Measurements from ENCODE around the gene RFC4. TPM values are rescaled to one million over a fixed set of nuclear protein-coding genes. Genes with fewer than 3 reads are reported as not detected.

RFC4 gene
- total RNA-seq, 2 experiments from 2014 or later = 114 to 118 TPM

- intact Hi-C loops (cut with micrococcal nuclease; ENCODE audit: unreplicated experiment) = no loop called here
- H3K27ac ChIP-seq (ENCODE audit: low read depth, low read length, poor library complexity, severe bottlenecking) = peak overlapping the region; percentile 34
- POLR2A ChIA-PET = interaction anchor here (1.1 to 2.3 kb wide), 3 partner anchors 8 to 15 kb away, joined by 3 to 6 read pairs (median 5); no protein-coding TSS in a partner anchor
- no peaks in the 10 kb centered on the region for H3K9me2 ChIP-seq (ENCODE audit: insufficient read depth, low read length)
- H3K4me3 ChIP-seq (ENCODE audit: low read depth, low read length, poor library complexity, severe bottlenecking) = no peak overlapping the region
- CTCF ChIA-PET (ENCODE audit: unreplicated experiment) = no interaction called here
- no TSS peak for BruUV-seq (replicated peaks)
- H3K36me3 ChIP-seq (ENCODE audit: insufficient read depth, low read length) = peaks cover 98% of the 10 kb centered on the region
- peaks cover 28% of the 10 kb centered on the region for H4K20me1 ChIP-seq (ENCODE audit: insufficient read depth, low read length)
- H2AFZ ChIP-seq (ENCODE audit: low read length) = no peak overlapping the region
- peaks cover 37% of the 10 kb centered on the region for H3K79me2 ChIP-seq (ENCODE audit: insufficient read depth, low read depth, low read length)
- H3K9me3 ChIP-seq (ENCODE audit: low read length) = no peaks in the 10 kb centered on the region
- peaks cover 38% of the 10 kb centered on the region for H3K4me1 ChIP-seq (ENCODE audit: insufficient read depth, low read length, poor library complexity, severe bottlenecking)
- no peak for TF ChIP-seq EZH2phosphoT487 (IDR thresholded peaks at IDR 0.05; ENCODE audit: borderline replicate concordance, low read depth, low read length)
- TF ChIP-seq, protein P1, sequence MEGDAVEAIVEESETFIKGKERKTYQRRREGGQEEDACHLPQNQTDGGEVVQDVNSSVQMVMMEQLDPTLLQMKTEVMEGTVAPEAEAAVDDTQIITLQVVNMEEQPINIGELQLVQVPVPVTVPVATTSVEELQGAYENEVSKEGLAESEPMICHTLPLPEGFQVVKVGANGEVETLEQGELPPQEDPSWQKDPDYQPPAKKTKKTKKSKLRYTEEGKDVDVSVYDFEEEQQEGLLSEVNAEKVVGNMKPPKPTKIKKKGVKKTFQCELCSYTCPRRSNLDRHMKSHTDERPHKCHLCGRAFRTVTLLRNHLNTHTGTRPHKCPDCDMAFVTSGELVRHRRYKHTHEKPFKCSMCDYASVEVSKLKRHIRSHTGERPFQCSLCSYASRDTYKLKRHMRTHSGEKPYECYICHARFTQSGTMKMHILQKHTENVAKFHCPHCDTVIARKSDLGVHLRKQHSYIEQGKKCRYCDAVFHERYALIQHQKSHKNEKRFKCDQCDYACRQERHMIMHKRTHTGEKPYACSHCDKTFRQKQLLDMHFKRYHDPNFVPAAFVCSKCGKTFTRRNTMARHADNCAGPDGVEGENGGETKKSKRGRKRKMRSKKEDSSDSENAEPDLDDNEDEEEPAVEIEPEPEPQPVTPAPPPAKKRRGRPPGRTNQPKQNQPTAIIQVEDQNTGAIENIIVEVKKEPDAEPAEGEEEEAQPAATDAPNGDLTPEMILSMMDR (conservative IDR thresholded peaks at IDR 0.05; ENCODE audit: low read length) = peak; percentile 31; the same call in 1 of the 2 replicates
- peak overlapping the region; percentile 21; the same call in 1 of the 2 replicates for H3K4me2 ChIP-seq (ENCODE audit: low read length)
- peak; percentile 50 for DNase-seq (ENCODE audit: low spot score)
These were observed 15.9 kb downstream of the RFC4 start for GRCh38 chr3:186790261-186790981.

- ChIA-PET CTCF (ENCODE audit: unreplicated experiment) (no interaction called here), POLR2A (interaction anchor here (1.1 to 2.3 kb wide), 4 partner anchors 9 to 17 kb away, joined by 3 to 6 read pairs (median 6); no protein-coding TSS in a partner anchor)
- no peaks in the 10 kb centered on the region for H3K9me3 ChIP-seq (ENCODE audit: low read length)
- no peak overlapping the region for H2AFZ ChIP-seq (ENCODE audit: low read length)
- peak overlapping the region; percentile 21; the same call in 1 of the 2 replicates for H3K4me2 ChIP-seq (ENCODE audit: low read length)
- TF ChIP-seq EZH2phosphoT487 (IDR thresholded peaks at IDR 0.05; ENCODE audit: borderline replicate concordance, low read depth, low read length) = no peak
- TF ChIP-seq, protein P1 (conservative IDR thresholded peaks at IDR 0.05; ENCODE audit: low read length) = no peak
- intact Hi-C loops (cut with micrococcal nuclease; ENCODE audit: unreplicated experiment) = loop anchor here (5.0 kb wide), 1 partner anchor 143 kb away; the partner anchor contains the start of gene ST6GAL1
- H3K36me3 ChIP-seq (ENCODE audit: insufficient read depth, low read length) = peaks cover 98% of the 10 kb centered on the region
- H3K9me2 ChIP-seq (ENCODE audit: insufficient read depth, low read length) = no peaks in the 10 kb centered on the region
- BruUV-seq (replicated peaks) = TSS peak; percentile 21
- DNase-seq (ENCODE audit: low spot score) = peak; percentile 36
- H3K4me1 ChIP-seq (ENCODE audit: insufficient read depth, low read length, poor library complexity, severe bottlenecking) = peaks cover 42% of the 10 kb centered on the region
- H4K20me1 ChIP-seq (ENCODE audit: insufficient read depth, low read length) = peaks cover 35% of the 10 kb centered on the region
- H3K27ac ChIP-seq (ENCODE audit: low read depth, low read length, poor library complexity, severe bottlenecking) = peak overlapping the region; percentile 34
- H3K4me3 ChIP-seq (ENCODE audit: low read depth, low read length, poor library complexity, severe bottlenecking) = no peak overlapping the region
- peaks cover 44% of the 10 kb centered on the region for H3K79me2 ChIP-seq (ENCODE audit: insufficient read depth, low read depth, low read length)
These were observed 16.6 kb downstream of the RFC4 start for GRCh38 chr3:186789554-186790260.

Measured in OCI-LY7 (cell line).